ENCODE results near the gene KIRREL2.

DNA sequence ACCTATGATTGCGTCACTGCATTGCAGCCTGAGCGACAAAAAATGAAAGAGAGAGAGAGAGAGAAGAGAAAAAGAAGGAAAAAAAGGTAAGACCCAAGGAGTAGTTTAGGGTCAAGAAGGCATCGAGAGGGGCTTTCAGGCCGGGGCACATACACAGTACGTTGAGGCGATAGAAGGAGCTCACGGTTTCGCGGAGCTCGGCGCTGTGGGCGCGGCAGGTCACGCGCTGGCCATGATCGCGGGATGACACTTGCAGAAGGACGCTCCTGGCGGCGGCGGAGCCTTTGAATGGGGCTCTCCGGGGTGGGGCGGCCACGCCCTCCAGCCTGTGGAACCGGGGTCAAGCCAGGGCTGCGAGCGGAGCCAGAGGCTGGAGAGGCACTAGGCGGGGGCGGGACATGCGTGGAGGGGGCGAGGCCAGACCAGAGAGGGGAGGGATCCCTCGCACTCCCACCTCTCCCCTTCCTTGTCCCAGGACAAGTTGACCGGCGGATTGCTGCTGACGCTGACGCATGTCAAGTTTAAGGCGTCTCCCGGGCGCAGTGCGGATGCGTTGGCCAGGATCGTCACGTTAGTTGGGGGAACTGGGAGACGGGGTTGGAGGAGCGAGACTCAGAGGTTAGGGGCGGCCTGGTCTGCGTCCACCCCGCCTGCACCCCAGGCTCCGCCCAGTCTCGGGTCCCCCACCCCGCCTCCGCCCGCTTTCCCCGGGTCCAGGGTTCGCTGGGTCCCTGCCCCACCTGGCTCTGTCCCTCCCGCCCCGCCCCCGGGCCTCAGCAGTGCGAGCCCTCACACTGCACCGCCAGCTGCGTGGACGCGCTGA, 11.3 kb upstream of the KIRREL2 start:
- no peak for TF ChIP-seq CTCF (IDR thresholded peaks at IDR 0.05)
- TF ChIP-seq POLR2A (IDR thresholded peaks at IDR 0.05) = no peak

Data from testis (tissue), 2 donors.